HG03064 (cell line): ENCODE data around the gene SLCO2B1.

Source experiments
- ATAC-seq: cut with Tn5 transposase; IDR thresholded peaks from one replicate; pipeline ENCODE4 v1.9.1; 2021; ENCODE audit warnings: low read depth; ENCODE audit not compliant: unreplicated experiment

The SLCO2B1 gene

DNA sequence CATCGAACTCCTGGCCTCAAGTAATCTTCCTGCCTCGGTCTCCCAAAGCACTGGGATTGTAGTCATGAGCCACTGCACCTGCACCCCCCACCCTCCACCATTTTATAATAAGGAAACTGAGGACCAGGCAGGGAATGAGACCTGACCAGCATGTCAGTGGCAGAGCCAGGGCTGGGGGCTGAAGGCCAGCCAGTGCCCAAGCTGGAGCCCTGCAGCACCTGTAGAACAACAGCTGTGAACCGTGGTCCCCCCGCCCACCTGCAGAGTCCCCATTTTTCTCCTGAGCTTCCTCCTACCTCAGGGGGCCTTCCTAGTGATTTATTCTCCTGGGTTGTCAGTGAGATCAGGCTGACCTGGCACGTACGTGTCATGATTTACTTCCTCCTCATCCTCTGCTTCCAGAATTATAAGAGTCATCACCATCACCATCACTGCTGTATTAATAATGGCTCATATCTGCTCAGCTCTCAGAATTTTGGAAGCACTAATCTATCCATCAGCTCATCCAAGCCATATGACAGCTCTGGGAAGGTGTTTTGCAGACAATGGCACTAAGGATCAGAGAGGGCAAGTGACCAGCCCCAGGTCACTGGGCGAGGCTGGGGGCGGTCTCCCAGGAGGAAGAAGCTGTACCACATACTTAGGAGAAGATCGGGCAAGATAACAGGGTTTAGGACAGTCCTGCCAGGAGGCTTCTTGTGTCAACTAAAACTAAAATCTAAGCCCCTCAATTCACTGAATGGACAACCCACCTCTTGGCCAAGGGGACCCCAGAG lies 5.5 kb upstream of the SLCO2B1 start:
- ATAC-seq: no peak

GRCh38 chr11:75145972-75146519 lies 4.9 kb upstream of the SLCO2B1 start:
- ATAC-seq: no peak

DNA sequence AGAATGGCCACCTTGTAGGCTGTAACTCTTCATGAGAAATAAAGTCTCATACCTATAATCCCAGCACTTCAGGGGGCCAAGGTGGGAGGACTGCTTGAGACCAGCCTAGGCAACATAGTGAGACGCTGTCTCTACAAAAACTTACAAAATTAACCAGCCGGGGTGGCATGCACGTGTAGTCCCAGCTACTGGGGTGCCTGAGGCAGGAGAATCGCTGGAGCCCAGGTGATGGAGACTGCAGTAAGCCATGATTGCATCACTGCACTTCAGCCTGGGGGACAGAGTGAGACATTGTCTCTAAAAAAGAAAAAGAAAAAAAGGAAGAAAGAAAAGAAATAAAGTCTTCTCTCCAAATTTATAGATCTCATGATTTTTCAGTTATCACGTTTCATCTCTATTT lies 4.2 kb upstream of the SLCO2B1 start:
- no peak for ATAC-seq

- no peak for ATAC-seq
These were observed 3.6 kb upstream of the SLCO2B1 start for GRCh38 chr11:75147191-75147874.

GRCh38 chr11:75147875-75148263 lies 3.0 kb upstream of the SLCO2B1 start:
- ATAC-seq: no peak

GRCh38 chr11:75148436-75148983 lies 2.4 kb upstream of the SLCO2B1 start:
- ATAC-seq: no peak

GRCh38 chr11:75149766-75150465 lies 991 bp upstream of the SLCO2B1 start:
- no peak for ATAC-seq

DNA sequence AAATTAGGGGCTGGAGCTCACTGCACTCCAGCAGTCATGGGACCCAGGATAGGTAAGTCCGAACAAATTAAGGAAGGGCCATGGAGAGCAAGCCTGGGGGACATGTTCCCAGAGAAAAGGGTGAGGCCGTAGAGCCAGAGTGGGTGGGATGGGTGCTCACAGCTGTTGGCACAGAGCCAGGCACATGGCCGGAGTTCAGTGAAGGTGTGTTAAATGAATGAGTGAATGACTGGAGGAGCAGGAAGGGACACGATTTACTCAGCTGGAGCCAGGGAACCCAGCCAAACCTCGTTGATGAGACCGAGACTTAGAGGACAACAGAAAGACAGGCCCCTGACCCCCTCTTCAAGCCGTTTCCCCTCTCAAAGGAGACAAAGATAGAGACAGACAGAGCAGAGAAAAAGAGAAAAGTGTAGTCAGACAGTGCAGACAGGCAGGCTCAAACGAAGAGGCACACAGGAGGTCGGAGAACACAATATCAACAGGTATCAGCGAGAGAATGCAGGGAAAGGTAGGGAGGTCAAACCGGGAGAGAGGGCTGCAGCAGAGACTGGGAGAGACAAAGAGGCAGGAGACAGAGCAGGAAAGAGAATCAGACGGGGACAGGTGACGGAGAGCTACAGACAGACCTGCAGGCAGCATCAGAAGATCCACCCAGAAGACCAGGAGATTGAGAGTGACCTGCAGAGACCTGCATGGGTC lies 590 bp downstream of the SLCO2B1 start:
- ATAC-seq: no peak

GRCh38 chr11:75152090-75152489 lies 1.2 kb downstream of the SLCO2B1 start:
- ATAC-seq: no peak

GRCh38 chr11:75152651-75153427 lies 1.9 kb downstream of the SLCO2B1 start:
- ATAC-seq: no peak

DNA sequence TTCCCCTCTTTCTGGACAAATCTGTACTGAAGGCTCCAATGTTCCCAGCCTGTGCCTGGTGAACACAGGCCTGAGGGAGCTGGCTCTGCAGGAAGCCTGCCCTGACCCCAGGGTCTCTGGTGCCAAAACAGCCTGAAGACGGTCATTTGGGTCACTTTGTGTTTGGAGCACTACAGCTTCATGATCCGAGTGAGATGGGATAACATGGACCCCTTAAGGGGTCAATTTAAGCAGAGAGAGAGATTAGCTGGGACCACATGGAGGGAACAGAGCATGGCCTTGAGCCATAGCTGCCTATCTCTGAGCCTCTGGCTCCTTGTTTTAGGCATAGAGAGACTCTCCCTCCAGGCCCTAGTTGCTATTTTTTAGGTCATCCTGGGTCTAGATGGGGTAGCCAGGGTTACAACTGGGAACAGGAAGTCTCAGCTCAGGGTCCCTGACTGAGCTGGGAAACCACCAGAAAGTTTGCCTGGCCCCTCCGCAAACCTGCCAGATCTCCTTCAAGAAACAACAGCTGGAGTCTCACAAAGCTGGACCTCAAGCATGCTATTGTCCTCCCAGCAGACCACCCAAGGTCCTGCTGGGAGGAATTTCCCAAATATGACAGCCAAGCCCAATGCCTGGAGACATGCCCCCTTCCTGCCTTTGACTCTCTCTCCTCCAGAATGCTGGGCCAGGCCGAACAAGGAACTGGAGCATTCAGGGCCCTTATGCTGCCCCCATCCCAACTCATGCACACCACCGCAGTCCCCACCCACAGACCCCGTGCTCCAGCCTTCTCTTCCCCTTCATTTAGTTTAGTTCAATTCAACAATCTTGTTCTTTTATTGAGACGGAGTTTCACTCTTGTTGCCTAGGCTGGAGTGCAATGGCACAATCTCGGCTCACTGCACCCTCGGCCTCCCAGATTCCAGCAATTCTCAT lies 4.0 kb downstream of the SLCO2B1 start:
- no peak for ATAC-seq

DNA sequence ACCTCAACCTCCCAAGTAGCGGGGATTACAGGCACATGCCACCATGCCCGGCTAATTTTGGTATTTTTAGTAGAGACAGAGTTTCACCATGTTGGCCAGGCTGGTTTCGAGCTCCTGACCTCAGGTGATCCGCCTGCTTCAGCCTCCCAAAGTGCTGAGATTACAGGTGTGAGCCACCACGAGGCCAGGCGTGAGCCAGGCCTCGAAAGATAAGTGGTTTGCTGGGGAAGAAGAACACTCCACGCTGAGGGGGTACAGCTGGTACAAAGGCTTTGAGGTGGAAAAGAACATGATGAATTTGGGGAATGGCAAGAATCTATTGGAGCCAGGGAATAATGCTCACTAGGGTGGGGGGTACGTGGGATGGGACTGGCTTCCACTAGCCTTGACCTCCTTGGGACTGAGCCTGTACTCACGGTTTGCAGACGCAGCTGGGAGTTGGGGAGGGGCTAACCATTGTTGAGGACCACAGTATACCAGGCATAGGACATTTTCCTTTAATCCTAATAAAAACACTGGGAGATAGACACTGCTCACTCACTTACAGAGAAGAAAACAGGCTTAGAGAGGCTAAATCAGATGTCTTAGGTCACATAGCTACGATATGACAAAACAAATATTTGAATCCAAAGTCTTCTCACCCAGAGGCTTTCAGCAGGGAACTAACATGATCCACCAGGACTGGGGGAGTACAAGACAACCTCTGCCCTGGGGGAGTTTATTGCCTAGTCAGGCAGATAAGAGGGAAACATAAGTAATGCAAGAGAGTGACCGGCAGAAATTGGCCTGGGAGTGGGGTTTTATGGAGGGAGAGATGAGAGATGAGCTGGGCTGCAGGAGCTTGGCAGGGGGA lies 4.9 kb downstream of the SLCO2B1 start:
- no peak for ATAC-seq

GRCh38 chr11:75158241-75158640 lies 7.3 kb downstream of the SLCO2B1 start:
- no peak for ATAC-seq

- ATAC-seq: no peak
These were observed 7.8 kb downstream of the SLCO2B1 start for GRCh38 chr11:75158696-75159150.

DNA sequence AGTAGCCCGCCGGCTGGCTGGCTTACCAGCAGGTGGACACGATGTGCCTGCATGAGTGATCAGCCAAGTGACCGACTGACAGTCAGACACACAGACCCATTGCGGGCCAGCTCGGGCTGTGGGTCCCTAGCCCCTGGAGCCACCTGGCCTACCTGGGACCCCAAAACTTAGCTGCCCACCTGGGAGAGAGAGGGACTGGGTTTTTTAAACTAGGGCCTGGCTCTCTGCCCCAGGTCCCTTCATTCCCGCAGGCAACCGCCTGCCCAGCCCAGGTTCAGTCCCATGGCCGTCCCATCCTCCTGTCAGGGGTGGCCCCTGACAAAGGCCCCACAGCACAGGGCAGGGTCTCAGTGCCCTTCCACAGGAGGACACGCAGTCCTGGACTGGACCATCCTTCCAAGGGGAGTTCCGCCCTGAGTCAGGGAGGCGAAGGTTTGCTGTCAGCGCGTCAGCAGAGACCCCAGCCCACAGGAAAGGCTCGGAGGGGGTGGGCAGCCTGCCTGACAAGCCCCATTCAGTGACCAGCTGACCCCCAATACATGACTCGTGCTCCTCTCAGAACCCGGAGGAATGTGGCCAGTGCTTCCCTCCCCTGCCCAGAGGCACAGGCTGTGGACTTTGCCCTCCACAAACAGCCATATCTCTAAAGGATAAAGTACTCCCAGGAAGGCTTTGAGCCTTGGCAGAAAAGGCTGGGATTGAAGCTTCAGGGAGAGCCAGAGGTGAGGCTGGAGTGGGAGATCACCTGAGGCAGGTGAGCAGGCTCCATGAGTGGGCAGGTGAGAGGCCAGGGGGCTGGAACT lies 8.4 kb downstream of the SLCO2B1 start:
- no peak for ATAC-seq

GRCh38 chr11:75160220-75160757 lies 9.4 kb downstream of the SLCO2B1 start:
- no peak for ATAC-seq

GRCh38 chr11:75160880-75161279 lies 10.0 kb downstream of the SLCO2B1 start:
- ATAC-seq: no peak
